GM12865 (cell line): Measurements from ENCODE around the gene LARP1.

Experiments used
- DNase-seq: peaks from one replicate; pipeline ENCODE4 v3.0.0; 2010; ENCODE audit warnings: low read depth
- H3K4me3 ChIP-seq: 2 replicates; pipeline ENCODE4 v1.5.1; 2011; ENCODE audit warnings: mild to moderate bottlenecking, low read depth, low read length, control low read depth
- CTCF ChIP-seq: IDR thresholded peaks from 2 replicates; pipeline ENCODE4 v1.5.1; 2011; ENCODE audit warnings: low read length, control low read depth, low read depth, inconsistent platforms; ENCODE audit not compliant: insufficient read depth; ENCODE audit errors: missing control alignments

LARP1 gene

GRCh38 chr5:154842689-154843530, 87.7 kb downstream of the LARP1 start:
- TF ChIP-seq CTCF: no peak
- H3K4me3 ChIP-seq: no peak overlapping the region
- no peak for DNase-seq

DNA sequence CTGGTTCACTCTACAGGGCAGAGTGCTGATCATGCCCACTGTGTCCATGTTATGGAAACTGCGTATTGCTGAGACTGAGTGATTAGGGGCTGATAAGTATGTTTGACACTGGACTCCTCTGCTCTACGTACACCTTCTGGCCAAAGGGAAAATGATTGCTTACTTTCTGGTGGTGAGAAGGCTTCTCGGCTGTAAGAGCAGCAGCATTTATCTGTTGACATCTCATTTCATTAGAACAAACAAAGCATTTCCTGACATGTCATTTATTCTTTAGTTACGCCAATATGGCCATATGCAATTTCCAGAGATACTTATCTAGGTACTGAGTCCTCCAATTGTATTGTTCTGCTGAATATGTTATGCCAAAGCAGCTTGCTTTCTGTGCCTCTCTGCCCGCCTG, 89.6 kb downstream of the LARP1 start:
- H3K4me3 ChIP-seq: no peak overlapping the region
- no peak for TF ChIP-seq CTCF
- no peak for DNase-seq

DNA sequence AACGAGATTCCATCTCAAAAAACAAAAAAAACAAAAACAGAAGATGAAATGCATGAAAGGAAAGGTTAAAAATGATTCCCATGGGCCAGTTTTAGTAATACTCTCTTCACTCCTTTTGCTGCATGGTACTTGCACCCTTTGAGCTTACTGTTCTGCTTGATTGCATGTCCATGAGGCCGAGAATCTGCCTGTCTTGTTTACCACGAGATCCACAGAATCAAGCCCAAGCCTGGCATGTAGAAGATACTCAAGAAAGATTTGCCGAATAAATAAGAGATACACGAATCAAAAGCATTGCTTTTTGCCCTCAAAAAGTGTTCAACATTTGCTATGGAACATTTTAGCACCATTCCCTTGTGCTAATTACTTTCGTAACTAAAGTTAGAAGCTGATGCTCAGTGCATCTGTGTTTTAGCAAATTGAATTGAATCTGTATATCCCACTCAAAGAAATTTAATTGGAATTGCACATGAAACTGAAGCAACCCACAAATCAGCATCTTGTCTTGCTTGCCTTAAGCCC, 94.1 kb downstream of the LARP1 start:
- H3K4me3 ChIP-seq: no peak overlapping the region
- no peak for DNase-seq

DNA sequence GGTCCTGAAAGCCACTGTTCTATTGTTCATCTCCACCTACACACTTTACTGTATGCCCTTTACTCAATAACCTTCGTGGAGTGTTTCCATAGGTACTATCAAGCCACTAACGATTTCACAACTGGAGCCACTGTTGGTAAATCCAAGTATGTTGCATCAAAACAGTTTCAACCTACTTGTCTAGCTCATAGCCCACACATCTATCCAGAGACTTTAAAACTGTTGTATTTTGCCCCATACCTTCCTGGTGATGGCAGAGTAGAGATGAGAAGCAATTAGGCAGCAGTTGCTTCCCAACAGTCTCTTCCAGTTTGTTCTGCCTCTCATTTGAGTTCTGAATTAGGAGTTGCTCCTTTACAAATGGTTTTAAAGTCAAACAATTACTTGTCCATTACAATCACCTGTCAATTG, 94.6 kb downstream of the LARP1 start:
- no peak overlapping the region for H3K4me3 ChIP-seq
- TF ChIP-seq CTCF: no peak
- no peak for DNase-seq

More for the DNA sequence above, 94.1 kb downstream of the LARP1 start:
- no peak for TF ChIP-seq CTCF

DNA sequence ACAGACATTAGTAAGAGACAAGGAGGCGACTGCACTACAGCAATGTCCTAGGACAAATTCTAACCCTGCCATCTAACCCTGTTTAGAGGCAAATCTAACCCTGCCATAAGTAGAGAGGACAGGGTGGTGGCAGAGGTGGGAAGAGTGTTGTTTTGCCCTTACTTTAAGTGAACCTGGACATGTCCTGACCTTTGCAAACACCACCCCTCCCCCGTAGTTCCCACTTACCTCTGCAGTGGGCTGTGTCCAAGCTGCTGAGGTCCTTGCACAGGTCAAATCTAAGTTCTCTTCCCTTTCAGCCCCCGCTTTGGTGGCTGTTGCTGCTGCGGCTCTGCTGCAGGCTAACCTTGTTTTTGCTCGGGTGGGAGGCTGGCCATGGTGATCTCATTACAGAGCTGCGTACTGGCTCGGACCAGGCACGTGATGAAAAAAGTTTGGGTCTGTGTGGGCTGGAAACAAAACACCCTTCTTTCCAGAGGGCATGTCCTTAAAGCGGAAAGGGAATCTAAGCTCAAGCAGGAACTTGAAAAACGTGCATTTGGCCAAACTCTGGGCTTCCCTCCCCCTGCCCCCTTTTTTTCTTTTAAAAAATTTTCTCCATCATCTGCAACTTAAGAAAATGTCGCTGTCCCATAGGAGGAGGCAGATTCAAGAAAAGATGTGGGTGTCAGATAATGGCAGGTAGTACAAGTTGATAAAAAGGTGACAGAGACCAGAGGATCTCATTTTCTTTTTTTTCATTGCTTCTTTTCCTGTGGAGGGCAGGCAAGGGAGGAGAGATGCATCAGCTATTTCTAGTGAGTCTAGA, 95.3 kb downstream of the LARP1 start, which contains the start of gene FAXDC2:
TSS of gene FAXDC2 (minus strand) at position 349 of the 808 bp plus-strand sequence. CDS start 12,425 bp downstream, outside the sequence.
- no peak for TF ChIP-seq CTCF
- H3K4me3 ChIP-seq: no peak within 1 kb of the TSS
- no peak for DNase-seq

- TF ChIP-seq CTCF: no peak
- DNase-seq: no peak
- no peak overlapping the region for H3K4me3 ChIP-seq
Measured at GRCh38 chr5:154851351-154851750, 96.2 kb downstream of the LARP1 start.
